Common myeloid progenitor, CD34-positive (primary cell): Measurements from ENCODE around the gene SHROOM1.

ENCODE experiments used
- CTCF ChIA-PET: fragments of 350-600 bp; sonication (Branson Sonifier 250); formaldehyde crosslinking; loops from one replicate; lab custom pipeline; 2021; ENCODE audit warnings: antibody characterized with exemption; lab: Charles Lee
- POLR2A ChIA-PET: fragments of 350-600 bp; sonication (Branson Sonifier 250); formaldehyde crosslinking; loops from one replicate; lab custom pipeline; 2021; ENCODE audit warnings: antibody characterized with exemption; lab: Charles Lee
- DNase-seq, 3 donors: peaks; one replicate each; pipeline versions ENCODE4 v3.0.0 to v3.0.0-alpha.2; 2013
- H3K27ac ChIP-seq, 2 experiments: 1 replicate in 1 of 2; 2 replicates in 1 of 2; pipeline ENCODE4 v1.7.0; 2013; ENCODE audit warnings: inconsistent platforms in 2 of 2, low read length in 2 of 2, mild to moderate bottlenecking in 2 of 2, low read depth in 1 of 2, moderate library complexity in 1 of 2; ENCODE audit not compliant: severe bottlenecking in 2 of 2, insufficient read depth in 1 of 2, poor library complexity in 1 of 2
- H3K27me3 ChIP-seq, 5 experiments: replicated peaks in 2 of 5; 1 replicate in 3 of 5; 2 replicates in 2 of 5; pipeline versions ENCODE4 v1.6.1 to v1.7.0; 2013; ENCODE audit warnings: low read length in 4 of 5, mild to moderate bottlenecking in 2 of 5, moderate library complexity in 2 of 5, inconsistent platforms in 1 of 5; ENCODE audit not compliant: insufficient read depth in 5 of 5, control insufficient read depth in 4 of 5
- H3K36me3 ChIP-seq, 4 experiments: 1 replicate in 2 of 4; 2 replicates in 2 of 4; pipeline versions ENCODE4 v1.6.1 to v1.7.0; 2013; ENCODE audit warnings: low read length in 3 of 4, control low read depth in 1 of 4, mild to moderate bottlenecking in 1 of 4; ENCODE audit not compliant: control insufficient read depth in 4 of 4, insufficient read depth in 4 of 4
- H3K4me1 ChIP-seq, 4 experiments: 1 replicate in 3 of 4; 2 replicates in 1 of 4; pipeline versions ENCODE4 v1.6.1 to v1.7.1; 2013; ENCODE audit warnings: low read length in 3 of 4, mild to moderate bottlenecking in 3 of 4, control low read depth in 1 of 4, inconsistent platforms in 1 of 4, moderate library complexity in 1 of 4; ENCODE audit not compliant: control insufficient read depth in 4 of 4, insufficient read depth in 4 of 4; ENCODE audit errors: control extremely low read depth in 1 of 4
- H3K4me3 ChIP-seq, 7 experiments: 1 replicate in 4 of 7; 2 replicates in 3 of 7; pipeline versions ENCODE4 v1.5.1 to v1.7.0; 2013; ENCODE audit warnings: mild to moderate bottlenecking in 7 of 7, low read length in 6 of 7, moderate library complexity in 6 of 7, inconsistent platforms in 2 of 7, low read depth in 2 of 7, control low read depth in 1 of 7; ENCODE audit not compliant: insufficient read depth in 4 of 7, control insufficient read depth in 1 of 7; ENCODE audit errors: extremely low read depth in 1 of 7
- H3K9me3 ChIP-seq, 5 experiments: 1 replicate in 4 of 5; 2 replicates in 1 of 5; pipeline versions ENCODE4 v1.6.1 to v1.7.1; 2013; ENCODE audit warnings: low read length in 4 of 5, mild to moderate bottlenecking in 2 of 5, inconsistent platforms in 1 of 5, low read depth in 1 of 5, moderate library complexity in 1 of 5; ENCODE audit not compliant: control insufficient read depth in 4 of 5, insufficient read depth in 2 of 5; ENCODE audit errors: control extremely low read depth in 1 of 5
- WGBS: methylation state at CpG from one replicate; pipeline ENCODE4 v1.1.5; 2013; ENCODE audit not compliant: insufficient coverage; 5-methylcytosine and 5-hydroxymethylcytosine counted together

Gene SHROOM1

DNA sequence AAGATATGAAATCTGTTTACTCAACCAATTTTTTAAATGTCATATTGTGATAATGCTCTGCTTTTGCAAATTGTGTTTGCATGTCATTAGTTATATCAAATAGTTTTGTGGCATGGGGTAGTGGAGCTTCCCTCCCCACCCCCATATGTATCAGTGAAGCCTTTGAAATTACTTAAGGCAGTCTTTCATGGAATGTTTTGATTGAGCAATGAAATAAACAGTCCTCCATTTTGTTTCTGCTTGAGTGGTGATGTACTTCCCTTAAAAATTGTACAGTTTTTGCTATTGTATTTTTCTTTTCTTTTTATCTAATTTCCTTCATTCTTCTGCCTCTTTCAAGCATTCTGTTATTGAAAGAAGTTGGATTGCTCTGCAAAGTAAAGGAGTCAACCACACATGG is 13.9 kb downstream of the SHROOM1 start:
- no peak for DNase-seq
- peaks cover 9 to 64% (median 24%) of the 10 kb centered on the region in 5 experiments for H3K27me3 ChIP-seq
- CTCF ChIA-PET = interaction anchor here (1.2 to 5.4 kb wide), 5 partner anchors 11 to 290 kb away, joined by 3 to 74 read pairs (median 4); no protein-coding TSS in a partner anchor
- no peaks in the 10 kb centered on the region for H3K36me3 ChIP-seq
- H3K9me3 ChIP-seq = peaks cover 0 to 7% (median 4%) of the 10 kb centered on the region in 5 experiments
- POLR2A ChIA-PET = no interaction called here
- H3K4me1 ChIP-seq = peaks cover 0 to 21% (median 16%) of the 10 kb centered on the region in 4 experiments
- no peak overlapping the region for H3K4me3 ChIP-seq
- no peak overlapping the region for H3K27ac ChIP-seq

DNA sequence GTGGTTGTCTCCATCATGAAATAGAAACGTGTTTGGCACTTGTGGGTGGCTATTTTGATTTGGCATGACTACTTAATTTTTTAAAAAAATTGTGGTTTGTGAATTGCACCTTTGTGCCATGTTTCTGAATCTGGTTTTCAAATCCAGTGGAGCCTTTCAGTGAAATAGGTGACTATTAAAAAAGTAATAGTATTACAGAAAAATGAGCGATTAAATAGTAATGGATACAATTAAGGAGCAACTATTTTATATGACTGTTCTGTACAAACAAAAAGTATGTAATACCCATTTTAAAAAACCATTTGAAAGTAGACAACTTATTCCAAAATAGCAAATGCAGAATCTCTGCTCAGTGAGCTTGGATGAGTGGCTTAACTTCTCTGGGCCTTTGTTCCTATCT is 14.4 kb downstream of the SHROOM1 start:
- H3K4me3 ChIP-seq = no peak overlapping the region
- 80% methylated on average over 1 of the region's 2 CpGs for WGBS
- POLR2A ChIA-PET = no interaction called here
- peaks cover 11 to 68% (median 23%) of the 10 kb centered on the region in 5 experiments for H3K27me3 ChIP-seq
- DNase-seq = no peak
- peaks cover 0 to 7% (median 4%) of the 10 kb centered on the region in 5 experiments for H3K9me3 ChIP-seq
- peaks cover 0 to 21% (median 16%) of the 10 kb centered on the region in 4 experiments for H3K4me1 ChIP-seq
- no peaks in the 10 kb centered on the region for H3K36me3 ChIP-seq
- CTCF ChIA-PET = interaction anchor here (1.7 to 1.8 kb wide), 2 partner anchors 12 to 175 kb away, joined by 4 read pairs; no protein-coding TSS in a partner anchor
- no peak overlapping the region for H3K27ac ChIP-seq

DNA sequence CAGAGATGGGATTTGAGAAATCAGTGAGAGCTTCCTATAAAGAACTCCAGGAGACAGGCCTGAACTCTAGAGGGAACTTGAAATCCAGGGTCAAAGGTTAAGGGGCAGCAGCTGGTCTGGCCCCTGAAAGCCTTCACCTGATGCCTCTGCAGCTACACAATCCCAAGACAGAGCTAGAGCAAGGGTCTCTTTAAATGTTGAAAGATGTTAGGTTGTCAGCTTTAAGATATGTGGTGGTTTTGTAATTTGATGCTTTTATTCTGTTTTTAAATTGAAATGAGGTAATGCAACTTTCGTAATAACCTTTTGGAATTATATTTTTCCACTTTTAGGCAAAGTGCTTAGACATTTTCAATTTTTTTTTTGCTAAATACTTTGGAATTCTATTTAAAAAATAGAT is 15.0 kb downstream of the SHROOM1 start:
- Histone ChIP-seq H3K27me3 (peaks cover 11 to 73% (median 24%) of the 10 kb centered on the region in 5 experiments), H3K4me1 (peaks cover 0 to 21% (median 16%) of the 10 kb centered on the region in 4 experiments), H3K4me3 (no peak overlapping the region), H3K27ac (no peak overlapping the region), H3K9me3 (peaks cover 0 to 7% (median 4%) of the 10 kb centered on the region in 5 experiments), H3K36me3 (no peaks in the 10 kb centered on the region)
- no CpG with 5 or more reads among the region's 1 CpG for WGBS
- ChIA-PET CTCF (interaction anchor here (0.9 to 1.7 kb wide), 3 partner anchors 8 to 174 kb away, joined by 4 read pairs; no protein-coding TSS in a partner anchor), POLR2A (interaction anchor here (0.7 kb wide), 1 partner anchor 49 kb away, joined by 3 read pairs; no protein-coding TSS in a partner anchor)
- no peak for DNase-seq

DNA sequence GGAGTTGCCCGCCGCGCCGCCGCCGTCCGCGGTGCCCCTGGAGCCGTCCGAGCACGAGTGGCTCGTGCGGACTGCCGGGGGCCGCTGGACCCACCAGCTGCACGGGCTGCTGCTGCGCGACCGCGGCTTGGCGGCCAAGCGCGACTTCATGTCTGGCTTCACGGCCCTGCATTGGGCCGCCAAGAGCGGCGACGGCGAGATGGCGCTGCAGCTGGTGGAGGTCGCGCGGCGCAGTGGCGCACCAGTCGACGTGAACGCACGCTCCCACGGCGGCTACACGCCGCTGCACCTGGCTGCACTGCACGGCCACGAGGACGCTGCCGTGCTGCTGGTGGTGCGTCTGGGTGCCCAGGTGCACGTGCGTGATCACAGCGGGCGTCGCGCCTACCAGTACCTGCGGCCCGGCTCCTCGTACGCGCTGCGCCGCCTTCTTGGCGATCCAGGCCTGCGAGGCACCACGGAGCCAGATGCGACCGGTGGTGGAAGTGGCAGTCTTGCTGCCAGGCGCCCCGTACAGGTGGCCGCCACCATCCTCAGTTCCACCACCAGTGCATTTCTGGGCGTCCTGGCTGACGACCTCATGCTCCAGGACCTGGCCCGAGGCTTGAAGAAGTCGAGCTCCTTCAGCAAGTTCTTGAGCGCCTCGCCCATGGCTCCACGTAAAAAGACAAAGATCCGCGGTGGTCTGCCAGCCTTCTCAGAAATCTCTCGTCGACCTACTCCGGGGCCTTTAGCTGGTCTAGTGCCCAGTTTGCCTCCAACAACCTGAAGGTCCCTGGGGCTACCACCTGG is 15.7 kb downstream of the SHROOM1 start:
- Histone ChIP-seq H3K36me3 (no peaks in the 10 kb centered on the region), H3K9me3 (peaks cover 0 to 7% (median 4%) of the 10 kb centered on the region in 5 experiments), H3K27ac (no peak overlapping the region), H3K27me3 (peaks cover 11 to 77% (median 24%) of the 10 kb centered on the region in 5 experiments), H3K4me1 (peaks cover 0 to 20% (median 14%) of the 10 kb centered on the region in 4 experiments), H3K4me3 (peak overlapping the region in 2 of 7 experiments; percentile 52 to 53)
- WGBS = 71% methylated on average over 74 of the region's 81 CpGs
- POLR2A ChIA-PET = interaction anchor here (0.7 kb wide), 1 partner anchor 50 kb away, joined by 3 read pairs; no protein-coding TSS in a partner anchor
- CTCF ChIA-PET = interaction anchor here (0.6 to 2.3 kb wide), 9 partner anchors 8 to 173 kb away, joined by 3 to 6 read pairs (median 4); partner anchors contain the start of gene CCNI2
- DNase-seq = no peak

DNA sequence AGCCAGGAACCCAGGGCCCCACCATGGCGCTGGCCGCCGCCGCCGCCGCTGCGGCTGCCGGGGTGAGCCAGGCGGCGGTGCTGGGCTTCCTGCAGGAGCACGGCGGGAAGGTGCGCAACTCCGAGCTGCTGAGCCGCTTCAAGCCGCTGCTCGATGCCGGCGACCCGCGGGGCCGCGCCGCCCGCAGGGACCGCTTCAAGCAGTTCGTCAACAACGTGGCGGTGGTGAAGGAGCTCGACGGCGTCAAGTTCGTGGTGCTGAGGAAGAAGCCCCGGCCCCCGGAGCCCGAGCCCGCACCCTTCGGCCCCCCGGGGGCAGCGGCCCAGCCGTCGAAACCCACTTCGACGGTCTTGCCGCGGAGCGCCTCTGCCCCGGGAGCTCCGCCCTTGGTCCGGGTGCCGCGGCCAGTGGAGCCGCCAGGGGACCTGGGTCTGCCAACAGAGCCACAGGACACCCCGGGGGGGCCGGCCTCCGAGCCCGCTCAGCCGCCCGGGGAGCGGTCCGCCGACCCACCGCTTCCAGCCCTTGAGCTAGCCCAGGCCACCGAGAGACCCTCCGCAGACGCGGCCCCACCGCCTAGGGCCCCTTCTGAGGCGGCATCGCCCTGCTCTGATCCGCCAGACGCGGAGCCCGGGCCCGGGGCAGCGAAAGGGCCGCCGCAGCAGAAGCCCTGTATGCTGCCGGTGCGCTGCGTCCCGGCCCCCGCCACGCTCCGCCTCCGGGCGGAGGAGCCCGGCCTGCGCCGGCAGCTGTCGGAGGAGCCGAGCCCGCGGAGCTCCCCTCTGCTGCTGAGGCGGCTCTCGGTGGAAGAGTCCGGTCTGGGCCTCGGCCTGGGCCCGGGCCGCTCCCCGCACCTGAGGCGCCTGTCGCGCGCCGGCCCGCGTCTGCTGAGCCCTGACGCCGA is 16.6 kb downstream of the SHROOM1 start:
- ChIA-PET CTCF (interaction anchor here (0.6 to 2.3 kb wide), 7 partner anchors 14 to 66 kb away, joined by 3 to 6 read pairs (median 3); partner anchors contain the start of gene CCNI2), POLR2A (no interaction called here)
- no peak overlapping the region for H3K27ac ChIP-seq
- H3K9me3 ChIP-seq = peaks cover 0 to 7% (median 4%) of the 10 kb centered on the region in 5 experiments
- 4% methylated on average over 72 of the region's 110 CpGs for WGBS
- DNase-seq = peak in 2 of 3 donors; percentile 50 to 66
- H3K27me3 ChIP-seq = peaks cover 11 to 77% (median 21%) of the 10 kb centered on the region in 5 experiments
- H3K4me3 ChIP-seq = peak overlapping the region in 6 of 7 experiments; percentile 1 to 59 (median 20)
- H3K4me1 ChIP-seq = peaks cover 0 to 15% (median 9%) of the 10 kb centered on the region in 4 experiments
- no peaks in the 10 kb centered on the region for H3K36me3 ChIP-seq

DNA sequence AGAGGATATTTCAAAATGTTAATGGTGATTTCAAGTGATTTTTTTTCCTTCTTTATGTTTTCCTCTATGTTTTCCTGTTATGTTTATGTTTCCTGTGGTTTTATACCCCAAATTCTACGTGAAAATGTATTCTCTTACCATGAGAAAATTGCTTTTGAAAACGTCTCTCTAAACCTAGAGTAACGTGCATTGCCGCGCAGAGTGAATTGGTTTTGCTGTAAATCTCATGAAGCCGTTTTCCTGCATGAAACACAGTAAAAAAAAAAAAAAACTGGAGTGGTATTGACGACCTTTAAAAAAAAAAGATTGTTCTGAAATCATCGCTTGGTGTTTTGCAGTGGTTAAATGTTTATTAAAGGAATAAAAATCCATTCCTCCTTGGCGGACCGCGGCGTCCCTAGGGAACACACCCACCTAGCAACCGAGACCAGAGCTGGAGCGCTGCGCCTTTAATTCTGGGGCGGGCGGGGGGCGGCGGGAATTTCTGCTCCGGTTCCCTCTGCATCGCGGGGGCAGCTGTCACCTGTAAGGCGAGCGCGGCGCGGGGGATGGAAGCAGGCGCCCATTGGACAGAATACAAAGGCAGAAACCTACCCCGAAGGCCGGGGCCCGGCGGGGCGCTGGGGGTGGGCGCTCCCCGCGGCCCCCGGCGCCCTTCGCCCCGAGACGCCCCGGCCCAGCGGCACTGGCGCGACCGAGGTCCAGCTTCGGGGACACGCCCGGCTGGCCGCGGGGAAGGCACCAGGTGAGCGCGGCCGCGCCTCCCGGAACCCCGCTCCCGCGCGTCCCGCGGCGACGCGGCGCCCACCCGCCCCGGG is 17.5 kb downstream of the SHROOM1 start, which contains the start of gene SOWAHA:
SOWAHA (plus strand) TSS at position 522 of the 818 bp plus-strand sequence. CDS start 320 bp downstream, outside the sequence.
- peaks cover 11 to 72% (median 19%) of the 10 kb centered on the region in 5 experiments for H3K27me3 ChIP-seq
- H3K4me3 ChIP-seq = peak within 1 kb of the TSS; percentile 1 to 59 (median 27)
- WGBS = 2% methylated on average over 46 of the region's 68 CpGs

More for the DNA sequence above, 17.5 kb downstream of the SHROOM1 start, which contains the start of gene SOWAHA:
- ChIA-PET CTCF (interaction anchor here (1.1 to 2.3 kb wide), 4 partner anchors 16 to 66 kb away, joined by 3 to 6 read pairs (median 4); partner anchors contain the start of gene CCNI2), POLR2A (no interaction called here)
- Histone ChIP-seq H3K27ac (no peak within 1 kb of the TSS), H3K4me1 (peaks cover 0 to 15% (median 9%) of the 10 kb centered on the region in 4 experiments), H3K36me3 (no peaks in the 10 kb centered on the region), H3K9me3 (peaks cover 0 to 7% (median 4%) of the 10 kb centered on the region in 5 experiments)
- DNase-seq = peak in 2 of 3 donors; percentile 34 to 36
